ENCODE measurements around the gene HVCN1.
"Not testable (repeated sequence)": the region's sequence is repeated elsewhere in the genome, so short reads cannot be mapped to it uniquely, and the experiment has no call there.

Gene HVCN1

DNA sequence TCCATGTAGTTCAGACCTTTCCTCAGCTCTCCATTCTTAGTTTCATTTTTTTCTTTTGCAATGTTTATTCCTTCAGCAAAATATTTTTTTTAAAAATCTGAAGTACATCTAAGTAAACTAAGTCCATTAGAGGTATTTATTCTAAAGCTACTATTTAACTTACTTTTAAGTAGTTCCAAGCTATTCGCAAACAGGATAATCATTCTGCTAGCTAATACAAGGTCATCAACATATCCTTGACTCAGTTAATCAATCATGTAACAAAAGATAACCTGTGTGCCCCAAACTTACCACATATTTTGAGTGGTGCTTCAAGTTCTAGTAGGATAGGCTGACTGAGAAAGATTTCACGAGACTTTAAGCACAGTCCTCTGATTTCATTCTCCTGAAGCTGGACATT lies 42.6 kb upstream of the HVCN1 start:
- in situ Hi-C loops (cut with MboI; ENCODE audit: low sequenced_read_pairs, unreplicated experiment) = no loop called here
- TF ChIP-seq, protein P1, sequence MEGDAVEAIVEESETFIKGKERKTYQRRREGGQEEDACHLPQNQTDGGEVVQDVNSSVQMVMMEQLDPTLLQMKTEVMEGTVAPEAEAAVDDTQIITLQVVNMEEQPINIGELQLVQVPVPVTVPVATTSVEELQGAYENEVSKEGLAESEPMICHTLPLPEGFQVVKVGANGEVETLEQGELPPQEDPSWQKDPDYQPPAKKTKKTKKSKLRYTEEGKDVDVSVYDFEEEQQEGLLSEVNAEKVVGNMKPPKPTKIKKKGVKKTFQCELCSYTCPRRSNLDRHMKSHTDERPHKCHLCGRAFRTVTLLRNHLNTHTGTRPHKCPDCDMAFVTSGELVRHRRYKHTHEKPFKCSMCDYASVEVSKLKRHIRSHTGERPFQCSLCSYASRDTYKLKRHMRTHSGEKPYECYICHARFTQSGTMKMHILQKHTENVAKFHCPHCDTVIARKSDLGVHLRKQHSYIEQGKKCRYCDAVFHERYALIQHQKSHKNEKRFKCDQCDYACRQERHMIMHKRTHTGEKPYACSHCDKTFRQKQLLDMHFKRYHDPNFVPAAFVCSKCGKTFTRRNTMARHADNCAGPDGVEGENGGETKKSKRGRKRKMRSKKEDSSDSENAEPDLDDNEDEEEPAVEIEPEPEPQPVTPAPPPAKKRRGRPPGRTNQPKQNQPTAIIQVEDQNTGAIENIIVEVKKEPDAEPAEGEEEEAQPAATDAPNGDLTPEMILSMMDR (IDR thresholded peaks at IDR 0.05; ENCODE audit: borderline replicate concordance, control extremely low read depth, extremely low read depth, insufficient read depth, missing control alignments) = no peak
- no peak for DNase-seq (ENCODE audit: low spot score)

DNA sequence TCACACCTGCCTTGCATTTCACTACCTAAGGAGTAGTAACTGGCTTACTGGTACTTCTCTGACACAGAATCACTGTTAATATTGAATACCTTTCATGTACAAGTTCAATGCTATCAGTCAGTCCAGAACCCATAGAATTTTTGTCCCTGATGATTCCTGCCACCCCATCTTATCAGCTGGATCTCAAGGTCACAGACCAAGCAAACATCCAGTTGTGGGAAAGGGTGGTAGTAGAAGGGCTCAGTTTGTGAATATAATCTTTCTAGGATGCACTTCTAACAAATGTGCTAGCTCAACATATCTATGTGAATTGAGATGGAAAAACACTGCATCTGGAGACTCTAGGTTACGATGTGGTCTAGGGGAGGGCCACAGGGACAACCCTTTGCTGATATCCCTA lies 39.7 kb upstream of the HVCN1 start:
- no peak for DNase-seq (ENCODE audit: low spot score)
- TF ChIP-seq, protein P1 (IDR thresholded peaks at IDR 0.05; ENCODE audit: borderline replicate concordance, control extremely low read depth, extremely low read depth, insufficient read depth, missing control alignments) = no peak
- in situ Hi-C loops (cut with MboI; ENCODE audit: low sequenced_read_pairs, unreplicated experiment) = no loop called here

DNA sequence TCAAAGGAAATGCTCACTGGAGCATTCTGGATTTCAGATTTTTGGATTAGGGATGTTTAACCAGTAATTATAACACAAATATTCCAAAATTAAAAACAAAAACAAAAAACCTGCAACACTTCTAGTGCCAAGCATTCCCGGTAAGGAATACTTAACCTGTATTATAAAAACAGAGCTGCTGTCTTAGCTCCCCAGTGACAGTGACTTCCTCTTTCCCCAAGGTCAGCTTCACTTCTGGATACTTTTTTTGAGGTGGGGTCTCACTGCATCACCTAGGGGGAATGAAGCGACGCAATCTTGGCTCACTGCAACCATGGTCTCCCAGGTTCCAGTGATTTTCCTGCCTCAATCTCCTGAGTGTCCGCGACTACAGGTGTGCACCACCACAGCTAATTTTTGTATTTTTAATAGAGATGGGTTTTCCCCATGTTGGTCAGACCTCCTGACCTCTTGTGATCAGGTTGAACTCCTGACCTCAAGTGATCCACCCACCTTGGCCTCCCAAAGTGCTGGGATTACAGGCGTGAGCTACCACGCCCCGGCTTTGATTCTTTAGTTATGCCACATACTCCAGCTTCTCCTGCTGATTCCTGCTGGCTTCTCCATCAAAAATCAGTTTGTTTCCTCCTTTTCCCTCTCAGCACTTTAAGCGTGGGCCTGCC lies 37.9 kb upstream of the HVCN1 start:
- in situ Hi-C loops (cut with MboI; ENCODE audit: low sequenced_read_pairs, unreplicated experiment) = no loop called here
- TF ChIP-seq, protein P1 (IDR thresholded peaks at IDR 0.05; ENCODE audit: borderline replicate concordance, control extremely low read depth, extremely low read depth, insufficient read depth, missing control alignments) = no peak
- DNase-seq (ENCODE audit: low spot score) = no peak

DNA sequence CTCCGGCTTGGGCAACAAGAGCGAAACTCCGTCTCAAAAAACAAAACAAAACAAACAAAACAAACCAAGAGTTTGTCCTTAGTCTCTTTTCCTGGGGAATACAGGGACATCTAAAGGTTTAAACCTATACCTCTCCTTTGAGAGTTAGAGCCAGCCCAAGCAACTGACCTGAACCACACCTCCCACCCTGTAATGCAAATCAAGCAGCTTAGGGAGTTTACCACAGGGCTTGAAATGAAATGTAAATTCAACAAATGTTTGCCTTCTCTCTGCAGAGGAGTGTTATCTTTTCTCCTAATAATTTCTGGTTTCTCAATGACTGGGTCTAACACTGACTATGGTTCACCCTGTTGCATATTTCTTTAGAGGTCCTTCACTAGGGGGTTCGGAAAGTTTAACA lies 37.1 kb upstream of the HVCN1 start:
- DNase-seq (ENCODE audit: low spot score) = no peak
- TF ChIP-seq, protein P1 (IDR thresholded peaks at IDR 0.05; ENCODE audit: borderline replicate concordance, control extremely low read depth, extremely low read depth, insufficient read depth, missing control alignments) = no peak
- in situ Hi-C loops (cut with MboI; ENCODE audit: low sequenced_read_pairs, unreplicated experiment) = no loop called here

DNA sequence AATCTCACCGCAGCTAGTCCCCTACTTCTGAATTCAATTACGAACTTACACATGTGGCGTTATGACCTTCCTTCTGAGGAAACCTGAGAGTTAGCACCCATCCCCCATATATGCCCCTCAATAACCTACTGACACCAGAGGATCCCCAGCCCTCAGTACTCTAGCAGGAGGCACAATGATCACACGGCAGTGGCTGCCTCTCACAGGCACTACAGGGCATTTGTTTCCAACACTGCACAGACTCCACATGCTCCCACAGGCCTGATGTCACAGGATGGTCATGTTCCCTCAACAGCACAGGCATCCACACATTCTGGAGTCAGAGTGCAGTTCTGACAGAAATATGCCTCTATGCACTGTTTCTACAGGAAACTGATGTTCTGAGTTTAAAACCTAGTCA lies 36.4 kb upstream of the HVCN1 start:
- TF ChIP-seq, protein P1 (IDR thresholded peaks at IDR 0.05; ENCODE audit: borderline replicate concordance, control extremely low read depth, extremely low read depth, insufficient read depth, missing control alignments) = no peak

DNA sequence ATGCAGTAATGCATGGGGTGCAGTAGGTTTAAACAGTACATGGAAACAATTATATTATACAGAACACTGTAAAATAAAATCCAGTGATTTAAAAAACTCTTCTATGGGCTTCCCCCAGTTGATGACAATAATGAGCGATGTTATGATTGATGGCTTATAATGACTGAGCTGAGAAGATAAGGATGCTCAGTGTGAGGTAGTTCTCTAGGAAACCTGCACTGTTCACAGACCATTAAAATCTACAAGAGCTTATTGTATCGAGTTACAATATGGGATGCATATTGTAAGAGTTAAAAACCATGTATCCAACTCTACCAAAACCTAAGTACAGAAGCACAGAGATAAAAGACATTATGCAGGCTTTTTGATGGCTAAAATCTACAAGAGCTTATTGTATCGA lies 34.0 kb upstream of the HVCN1 start:
- DNase-seq (ENCODE audit: low spot score); in situ Hi-C loops (cut with MboI; ENCODE audit: low sequenced_read_pairs, unreplicated experiment): not testable (repeated sequence)

More for the DNA sequence above, 36.4 kb upstream of the HVCN1 start:
- in situ Hi-C loops (cut with MboI; ENCODE audit: low sequenced_read_pairs, unreplicated experiment) = no loop called here
- DNase-seq (ENCODE audit: low spot score) = no peak

DNA sequence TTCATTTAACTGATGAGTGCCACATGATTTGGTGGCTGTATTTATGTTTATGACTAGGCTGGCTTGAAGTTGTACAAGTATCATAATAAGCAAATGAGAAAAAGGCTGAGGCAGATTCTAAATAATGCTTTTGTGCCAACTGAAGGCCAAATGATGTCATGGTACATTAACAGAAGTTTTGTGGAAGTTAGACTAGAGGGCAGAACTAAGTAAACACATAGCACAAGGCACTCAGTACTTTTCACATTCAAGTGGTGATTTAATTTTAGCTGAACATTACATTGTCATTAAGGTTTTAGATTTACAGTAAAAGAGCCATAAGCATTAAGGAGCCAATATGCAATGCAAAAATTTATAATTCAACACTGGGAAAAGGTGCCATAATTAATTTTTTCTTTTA lies 32.7 kb upstream of the HVCN1 start:
- TF ChIP-seq, protein P1 (IDR thresholded peaks at IDR 0.05; ENCODE audit: borderline replicate concordance, control extremely low read depth, extremely low read depth, insufficient read depth, missing control alignments) = no peak
- in situ Hi-C loops (cut with MboI; ENCODE audit: low sequenced_read_pairs, unreplicated experiment) = no loop called here
- no peak for DNase-seq (ENCODE audit: low spot score)

All from GM13976 (cell line).